ENCODE measurements around the gene CEP170B.
"Not testable (repeated sequence)": the region's sequence is repeated elsewhere in the genome, so short reads cannot be mapped to it uniquely, and the experiment has no call there.

CEP170B gene

GRCh38 chr14:104879983-104880565, 15.0 kb downstream of the CEP170B start:
- no peak for DNase-seq

GRCh38 chr14:104880584-104881210, 15.6 kb downstream of the CEP170B start:
- no peak for DNase-seq

- no peak for DNase-seq
These were observed 16.4 kb downstream of the CEP170B start for GRCh38 chr14:104881369-104881979.

GRCh38 chr14:104882325-104882973, 17.4 kb downstream of the CEP170B start:
- no peak for DNase-seq

- DNase-seq = no peak
These were observed 18.1 kb downstream of the CEP170B start for GRCh38 chr14:104882991-104883660.

GRCh38 chr14:104883681-104884361, 18.8 kb downstream of the CEP170B start:
- DNase-seq = no peak

- not testable (repeated sequence) for DNase-seq
These were observed 19.3 kb downstream of the CEP170B start for GRCh38 chr14:104884381-104884780.

- no peak for DNase-seq
These were observed 20.2 kb downstream of the CEP170B start for GRCh38 chr14:104885031-104885972.

- DNase-seq = no peak
These were observed 21.1 kb downstream of the CEP170B start for GRCh38 chr14:104885973-104886689.

- no peak for DNase-seq
These were observed 21.9 kb downstream of the CEP170B start for GRCh38 chr14:104886690-104887622.

- no peak for DNase-seq
These were observed 22.8 kb downstream of the CEP170B start for GRCh38 chr14:104887623-104888488.

- DNase-seq = no peak
These were observed 23.7 kb downstream of the CEP170B start for GRCh38 chr14:104888489-104889374.

GRCh38 chr14:104889375-104889757, 24.3 kb downstream of the CEP170B start:
- DNase-seq = no peak

GRCh38 chr14:104890292-104890691, 25.2 kb downstream of the CEP170B start:
- DNase-seq = not testable (repeated sequence)

- DNase-seq = no peak
These were observed 26.1 kb downstream of the CEP170B start for GRCh38 chr14:104891121-104891551.

- no peak for DNase-seq
These were observed 26.8 kb downstream of the CEP170B start for GRCh38 chr14:104891664-104892530.
